Subcutaneous adipose tissue (tissue), 4 donors: Measurements from ENCODE around the gene PIN1. TPM values are rescaled to one million over a fixed set of nuclear protein-coding genes. Genes with fewer than 3 reads are reported as not detected.

ENCODE experiments used
- total RNA-seq, 4 donors: library from RNA; depleted of rRNA; stranded (reverse); fragments of >200 nt; gene quantifications; one replicate each; pipeline ENCODE4 v1.1.0, GENCODE V29; 2016
- TF ChIP-seq, protein P1 (sequence below): fragments of 450-650 bp; IDR thresholded peaks from one replicate; pipeline ENCODE4 v1.5.1; 2016; ENCODE audit warnings: low read depth, mild to moderate bottlenecking, control low read depth, antibody characterized with exemption, moderate library complexity

Gene PIN1
- total RNA-seq, result 100 to 1,000 TPM in 1 of 4 donors, 10 to 100 TPM in 3; 43.9 to 117 (median 80.5) TPM

DNA sequence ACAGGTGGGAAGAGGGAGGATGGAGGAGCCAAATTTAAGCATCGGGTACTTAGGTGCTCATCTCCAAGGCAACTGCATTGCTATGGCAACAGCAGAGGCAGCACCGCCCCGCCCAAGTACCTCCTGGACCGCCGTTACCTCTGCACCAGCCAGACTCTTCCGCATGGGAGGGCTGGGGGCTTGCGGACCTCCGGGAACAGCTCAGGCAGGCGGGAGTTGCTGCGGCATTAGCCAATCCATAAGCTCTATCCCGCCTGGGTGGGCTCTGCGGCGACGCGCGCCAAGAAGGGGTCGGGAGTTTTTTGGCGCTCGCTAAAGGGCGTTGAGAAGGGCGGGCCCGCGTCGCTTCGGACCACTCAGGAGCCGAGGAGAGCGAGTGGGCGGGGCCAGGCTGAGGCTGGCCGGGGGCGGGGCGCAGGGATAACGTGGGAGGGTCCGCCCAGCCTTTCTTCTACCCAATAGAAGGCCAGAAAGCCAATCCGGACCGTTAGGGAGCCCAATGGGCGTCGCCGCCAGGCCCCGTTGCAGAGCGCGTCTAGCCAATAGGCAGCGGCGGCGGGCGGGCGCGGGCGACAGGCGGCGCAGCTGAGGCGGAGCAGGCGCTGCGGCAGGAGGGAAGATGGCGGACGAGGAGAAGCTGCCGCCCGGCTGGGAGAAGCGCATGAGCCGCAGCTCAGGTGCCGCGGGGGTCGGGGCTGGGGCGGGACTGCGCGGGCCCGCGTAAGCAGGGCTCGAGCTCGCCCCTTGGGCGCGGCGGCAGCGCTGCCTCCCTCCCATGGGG lies at the start of gene PIN1:
PIN1 (plus strand) TSS at position 593 of the 781 bp plus-strand sequence; CDS start at position 620, 27 bp downstream.
- TF ChIP-seq, protein P1, sequence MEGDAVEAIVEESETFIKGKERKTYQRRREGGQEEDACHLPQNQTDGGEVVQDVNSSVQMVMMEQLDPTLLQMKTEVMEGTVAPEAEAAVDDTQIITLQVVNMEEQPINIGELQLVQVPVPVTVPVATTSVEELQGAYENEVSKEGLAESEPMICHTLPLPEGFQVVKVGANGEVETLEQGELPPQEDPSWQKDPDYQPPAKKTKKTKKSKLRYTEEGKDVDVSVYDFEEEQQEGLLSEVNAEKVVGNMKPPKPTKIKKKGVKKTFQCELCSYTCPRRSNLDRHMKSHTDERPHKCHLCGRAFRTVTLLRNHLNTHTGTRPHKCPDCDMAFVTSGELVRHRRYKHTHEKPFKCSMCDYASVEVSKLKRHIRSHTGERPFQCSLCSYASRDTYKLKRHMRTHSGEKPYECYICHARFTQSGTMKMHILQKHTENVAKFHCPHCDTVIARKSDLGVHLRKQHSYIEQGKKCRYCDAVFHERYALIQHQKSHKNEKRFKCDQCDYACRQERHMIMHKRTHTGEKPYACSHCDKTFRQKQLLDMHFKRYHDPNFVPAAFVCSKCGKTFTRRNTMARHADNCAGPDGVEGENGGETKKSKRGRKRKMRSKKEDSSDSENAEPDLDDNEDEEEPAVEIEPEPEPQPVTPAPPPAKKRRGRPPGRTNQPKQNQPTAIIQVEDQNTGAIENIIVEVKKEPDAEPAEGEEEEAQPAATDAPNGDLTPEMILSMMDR, result no peak

DNA sequence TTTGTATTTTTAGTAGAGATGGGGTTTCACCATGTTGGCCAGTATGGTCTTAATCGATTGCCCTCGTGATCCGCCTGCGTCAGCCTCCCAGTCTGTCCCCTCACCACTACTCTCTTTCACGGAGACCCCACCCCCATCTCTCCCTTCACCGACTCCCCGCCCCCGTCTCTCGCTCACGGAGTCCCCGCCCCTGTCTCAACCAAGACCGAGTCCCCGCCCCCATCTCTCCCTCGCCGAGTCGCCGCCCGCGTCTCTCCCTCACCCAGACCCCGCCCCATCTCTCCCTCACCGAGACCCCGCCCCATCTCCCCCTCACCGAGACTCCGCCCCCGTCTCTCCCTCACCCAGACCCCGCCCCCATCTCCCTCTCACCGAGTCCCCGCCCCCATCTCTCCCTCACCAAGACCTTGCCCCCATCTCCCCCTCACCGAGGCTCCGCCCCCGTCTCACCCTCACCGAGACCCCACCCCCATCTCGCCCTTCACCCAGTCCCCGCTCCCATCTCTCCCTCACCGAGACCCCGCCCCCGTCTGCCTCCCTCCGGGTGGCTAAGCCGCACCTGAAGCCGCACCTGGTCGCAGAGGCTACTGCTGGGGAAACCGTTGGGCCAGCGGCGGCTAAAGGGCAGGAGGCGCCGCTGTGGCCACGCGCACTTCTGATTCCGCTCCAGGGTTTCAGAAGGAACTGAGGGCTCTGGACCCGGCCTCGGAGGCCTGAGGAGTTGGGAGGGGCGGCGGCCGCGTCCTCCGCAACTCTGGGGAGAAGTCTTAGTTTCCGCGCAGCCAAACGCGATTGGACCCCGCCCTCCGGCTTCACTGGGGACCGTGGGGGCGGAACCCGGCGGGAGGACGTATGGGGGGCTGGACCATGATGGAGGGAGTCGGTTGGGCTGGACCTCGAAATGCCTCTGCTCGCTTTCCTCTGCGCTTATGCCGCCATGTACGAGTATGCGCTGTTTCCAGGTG lies 49.5 kb upstream of the PIN1 start:
- TF ChIP-seq, protein P1, result no peak

DNA sequence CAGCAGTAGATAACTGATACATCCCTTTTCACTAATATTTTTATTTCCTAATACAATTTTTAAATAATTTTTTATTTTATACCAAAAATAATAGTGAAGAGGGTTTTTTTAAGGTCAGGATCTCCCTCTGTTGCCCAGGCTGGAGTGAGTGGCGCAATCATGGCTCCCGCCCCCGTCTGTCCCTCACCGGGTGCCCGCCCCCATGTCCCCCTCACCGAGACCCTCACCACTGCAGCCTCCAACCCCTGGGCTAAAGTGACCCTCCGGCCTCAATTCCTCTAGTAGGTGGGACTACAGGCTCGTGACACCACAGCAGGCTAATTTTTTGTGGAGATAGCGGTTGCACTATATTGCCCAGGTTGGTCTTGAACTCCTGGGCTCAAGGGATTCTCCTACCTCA lies 48.8 kb upstream of the PIN1 start:
- TF ChIP-seq, protein P1, result no peak

DNA sequence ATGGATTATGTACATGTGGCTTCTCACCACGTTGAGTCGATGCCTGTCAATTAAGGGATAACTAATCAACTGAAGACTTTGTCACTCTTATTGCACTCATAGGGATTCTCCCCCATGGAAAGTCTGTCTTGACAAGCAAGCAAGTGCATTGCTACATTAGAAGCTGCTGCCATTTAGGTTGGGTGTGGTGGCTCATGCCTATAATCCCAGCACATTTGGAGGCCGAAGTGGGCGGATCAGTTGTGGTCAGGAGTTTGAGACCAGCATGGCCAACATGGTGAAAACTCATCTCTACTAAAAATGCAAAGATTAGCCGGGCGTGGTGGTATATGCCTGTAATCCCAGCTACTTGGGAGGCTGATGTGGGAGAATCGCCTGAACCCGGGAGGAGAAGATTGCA lies 48.3 kb upstream of the PIN1 start:
- TF ChIP-seq, protein P1, result no peak

DNA sequence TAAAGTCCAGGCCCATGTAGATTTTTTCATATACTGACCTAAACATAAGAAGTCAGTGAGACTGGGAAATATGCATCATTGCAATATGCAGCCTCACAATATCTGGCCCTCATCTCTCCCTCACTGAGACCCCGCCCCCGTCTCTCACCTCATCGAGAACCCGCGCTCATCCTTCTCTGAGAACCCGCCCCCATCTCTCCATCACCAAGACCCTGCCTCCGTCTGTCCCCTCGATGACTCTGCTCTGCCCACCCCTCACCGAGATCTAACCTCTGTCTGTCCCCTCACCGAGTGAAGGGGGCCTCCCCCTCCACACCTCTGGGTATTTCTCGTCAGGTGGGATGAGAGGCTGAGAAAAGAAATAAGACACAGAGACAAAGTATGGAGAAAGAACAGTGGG lies 46.1 kb upstream of the PIN1 start:
- TF ChIP-seq, protein P1, result no peak

DNA sequence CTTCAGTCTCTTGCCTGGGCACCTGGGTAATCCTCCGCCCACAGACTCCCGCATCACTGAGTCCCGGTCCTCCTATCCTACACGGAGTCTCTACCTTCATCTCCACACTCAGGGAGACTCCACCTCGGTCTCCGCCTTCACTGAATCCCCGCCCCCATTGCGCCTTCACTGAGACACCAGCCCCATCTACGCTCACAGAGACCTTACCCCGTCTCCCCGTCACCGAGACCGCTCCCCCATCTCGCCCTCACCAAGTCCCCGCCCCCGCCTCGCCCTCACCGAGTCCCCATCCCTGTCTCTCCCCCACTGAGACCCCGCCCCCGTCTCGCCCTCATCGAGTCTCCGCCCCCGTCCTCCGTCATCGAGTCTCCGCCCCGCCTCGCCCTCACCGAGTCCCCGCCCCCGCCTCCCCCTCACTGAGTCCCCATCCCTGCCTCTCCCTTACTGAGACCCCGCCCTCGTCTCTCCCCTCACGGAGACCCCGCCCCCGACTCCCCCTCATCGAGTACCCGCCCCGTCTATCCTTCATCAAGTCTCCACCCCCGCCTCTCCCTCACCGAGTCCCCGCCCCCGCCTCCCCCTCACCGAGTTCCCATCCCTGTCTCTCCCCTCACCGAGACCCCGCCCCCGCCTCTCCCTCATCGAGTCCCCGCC lies 43.4 kb upstream of the PIN1 start:
- TF ChIP-seq, protein P1, result no peak
